SW480 (cell line): ENCODE data around the gene POLE.

Source experiments
- DNase-seq: peaks from one replicate; pipeline ENCODE4 v3.0.0-alpha.2; 2016; ENCODE audit warnings: low spot score

POLE gene

DNA sequence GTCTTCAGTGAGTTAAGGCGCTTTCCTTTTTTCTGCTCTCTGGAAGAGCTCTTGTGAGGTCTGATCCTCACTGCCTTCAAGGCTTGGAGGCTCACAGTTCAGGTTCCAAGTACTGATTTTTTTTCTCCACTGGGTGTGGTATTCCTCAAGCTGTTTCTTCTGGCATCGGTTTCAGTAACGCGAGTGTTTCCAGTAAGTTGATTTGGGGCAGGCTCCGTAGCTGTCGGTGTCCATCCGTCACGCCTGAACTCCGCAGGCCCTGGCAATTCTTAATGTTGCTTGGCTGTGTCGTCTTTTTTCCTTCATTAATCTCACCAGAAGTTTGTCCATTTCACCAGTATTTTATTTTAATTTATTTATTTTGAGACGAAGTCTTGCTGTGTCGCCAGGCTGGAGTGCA lies 107.4 kb downstream of the POLE start:
- DNase-seq = no peak

DNA sequence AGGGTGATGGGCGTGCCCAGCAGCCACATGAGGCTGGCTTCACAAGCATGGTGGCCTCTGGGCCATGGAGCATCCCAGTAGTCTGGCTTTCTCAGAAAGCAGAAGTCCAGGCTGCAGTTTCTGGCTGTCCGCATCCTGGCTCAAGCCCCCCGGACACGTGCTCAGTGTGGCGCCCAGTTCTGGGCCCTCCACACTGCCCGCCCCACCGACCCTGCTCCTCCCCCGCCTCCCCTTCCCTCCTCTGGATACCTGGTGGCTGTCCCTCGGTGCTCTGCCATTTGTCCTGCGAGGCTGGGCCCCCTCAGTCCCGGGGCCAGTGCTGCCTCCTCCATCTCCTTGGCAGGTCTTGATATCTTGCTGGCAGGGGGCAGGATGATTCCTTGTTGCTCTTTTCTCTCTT lies 108.3 kb downstream of the POLE start:
- DNase-seq = no peak

DNA sequence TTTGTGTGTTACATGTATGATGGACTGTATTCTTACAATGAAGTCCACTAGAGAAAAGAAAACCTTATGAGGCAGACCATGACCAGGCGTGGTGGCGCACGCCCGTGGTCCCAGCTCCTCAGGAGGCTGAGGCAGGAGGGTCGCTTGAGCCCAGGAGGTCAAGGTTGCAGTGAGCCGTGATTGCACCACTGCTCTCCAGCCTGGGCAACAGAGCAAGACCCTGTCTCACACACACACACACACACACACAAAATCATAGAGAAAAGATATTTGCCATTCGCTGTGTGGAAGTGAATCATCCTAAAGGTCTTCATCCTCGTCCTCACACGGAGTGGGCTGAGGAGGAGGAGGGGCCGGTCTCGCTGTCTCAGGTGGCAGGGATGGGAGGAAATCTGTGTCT lies 109.0 kb downstream of the POLE start:
- no peak for DNase-seq

DNA sequence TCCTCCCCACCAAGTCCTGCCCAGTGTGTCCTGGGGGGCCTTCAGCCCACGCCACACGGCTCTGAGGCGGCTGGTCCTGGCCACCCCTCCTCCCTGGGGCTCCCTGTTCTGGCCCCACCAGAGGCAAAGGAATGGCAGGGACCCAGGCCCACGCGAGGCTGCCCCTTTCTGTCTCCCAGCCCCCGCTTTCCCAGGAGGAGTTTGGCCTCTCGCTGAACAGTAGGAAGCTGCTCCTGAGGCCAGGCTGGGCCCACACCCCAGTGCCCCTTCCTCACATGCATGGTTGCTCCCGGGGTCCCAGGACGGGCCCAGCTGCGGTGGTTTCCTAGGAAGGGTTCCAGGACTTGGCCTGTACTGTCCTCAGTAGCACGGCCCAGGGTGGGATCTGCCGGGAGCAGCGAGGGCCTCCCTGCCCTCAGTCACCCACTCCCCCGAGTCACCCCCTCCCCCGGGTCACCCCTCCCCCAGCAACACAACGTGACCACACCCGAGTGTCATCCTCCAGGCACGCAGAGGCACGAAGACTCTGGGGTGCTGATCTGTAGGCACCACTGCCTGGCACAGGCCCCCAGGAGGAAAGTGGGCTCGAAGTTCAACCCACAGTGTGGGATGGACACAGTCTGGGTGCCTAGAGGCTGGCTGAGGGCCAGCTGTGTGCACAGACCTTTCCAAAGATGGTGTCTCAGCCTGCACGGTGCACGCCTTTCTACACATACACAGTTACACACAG lies 109.8 kb downstream of the POLE start:
- no peak for DNase-seq

DNA sequence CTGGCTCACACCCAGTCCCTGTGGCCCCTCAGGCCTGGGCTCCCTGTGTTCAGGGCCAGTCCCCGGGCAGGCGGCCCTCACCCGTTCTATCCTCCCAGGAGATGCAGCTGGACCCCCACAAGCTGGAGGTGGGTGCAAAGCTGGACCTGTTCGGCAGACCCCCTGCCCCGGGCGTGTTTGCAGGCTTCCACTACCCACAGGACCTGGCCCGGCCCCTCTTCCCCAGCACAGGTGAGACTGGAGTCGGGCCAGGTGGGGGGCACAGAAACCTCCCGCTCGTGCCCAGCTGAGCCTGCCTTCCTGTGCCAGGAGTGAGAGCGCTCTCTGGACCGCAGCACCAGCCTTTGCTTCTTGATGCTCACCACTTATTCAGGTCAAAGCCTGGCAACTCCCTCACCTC lies 110.4 kb downstream of the POLE start:
- DNase-seq = no peak

DNA sequence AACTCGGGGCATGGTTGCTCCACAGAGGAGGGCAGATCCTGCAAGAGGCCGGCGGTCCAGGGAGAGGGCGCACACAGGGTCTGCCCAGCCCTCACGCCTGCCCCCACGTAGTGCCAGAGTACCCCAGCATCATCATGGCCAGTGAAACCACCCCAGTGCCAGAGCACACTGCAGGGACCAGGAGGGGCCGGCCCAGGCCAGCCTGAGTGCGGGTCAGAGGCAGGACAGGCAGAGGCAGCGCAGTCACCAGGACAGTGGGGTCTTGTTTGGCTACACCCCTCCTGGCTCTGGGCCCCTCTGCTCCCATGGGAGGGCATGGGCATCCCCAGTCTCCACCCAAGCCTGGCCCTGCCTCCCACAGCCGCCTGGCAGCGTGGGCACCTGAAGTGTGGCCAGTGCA lies 111.5 kb downstream of the POLE start:
- no peak for DNase-seq

DNA sequence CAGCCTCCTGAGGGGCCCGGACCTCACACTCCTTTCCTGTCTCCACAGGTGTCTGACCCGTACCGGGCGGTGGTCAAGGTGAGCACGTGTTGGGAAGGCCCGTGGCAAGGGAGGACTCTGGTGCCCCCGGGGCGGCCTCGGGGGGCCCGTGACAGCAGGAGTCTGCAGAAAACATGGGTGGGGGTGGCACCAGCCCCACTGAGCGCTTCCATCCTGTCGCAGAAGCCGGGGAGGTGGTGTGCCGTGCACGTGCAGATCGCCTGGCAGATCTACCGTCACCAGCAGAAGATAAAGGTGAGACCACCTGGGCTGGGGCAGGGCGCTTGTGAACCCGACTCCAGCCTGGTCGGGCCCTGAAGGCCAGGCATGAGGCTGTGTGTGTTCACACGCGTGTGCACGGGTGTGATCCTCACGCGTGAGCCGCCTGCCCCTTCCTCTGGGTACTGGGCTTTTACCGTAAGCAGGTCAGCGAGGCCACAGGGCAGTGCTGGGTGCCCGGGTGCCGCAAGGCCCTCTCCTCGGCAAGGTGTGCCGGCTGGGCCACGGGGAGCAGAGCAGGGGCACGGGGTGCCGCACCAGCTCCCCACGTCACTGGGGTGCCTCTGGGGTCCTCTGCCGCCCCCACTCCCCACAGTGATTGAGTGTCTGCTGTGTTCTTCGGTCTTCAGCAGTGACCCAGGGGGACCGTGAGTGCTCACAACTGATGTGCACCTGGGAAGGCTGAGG lies 112.7 kb downstream of the POLE start:
- DNase-seq = no peak
